T follicular helper cell (primary cell): ENCODE data around the gene UMAD1.

Experiments
- DNase-seq: peaks from one replicate; pipeline ENCODE4 v3.0.0-alpha.2; 2020; ENCODE audit warnings: low read depth

The UMAD1 gene

GRCh38 chr7:7688956-7689355 lies 48.4 kb downstream of the UMAD1 start:
- DNase-seq: no peak

DNA sequence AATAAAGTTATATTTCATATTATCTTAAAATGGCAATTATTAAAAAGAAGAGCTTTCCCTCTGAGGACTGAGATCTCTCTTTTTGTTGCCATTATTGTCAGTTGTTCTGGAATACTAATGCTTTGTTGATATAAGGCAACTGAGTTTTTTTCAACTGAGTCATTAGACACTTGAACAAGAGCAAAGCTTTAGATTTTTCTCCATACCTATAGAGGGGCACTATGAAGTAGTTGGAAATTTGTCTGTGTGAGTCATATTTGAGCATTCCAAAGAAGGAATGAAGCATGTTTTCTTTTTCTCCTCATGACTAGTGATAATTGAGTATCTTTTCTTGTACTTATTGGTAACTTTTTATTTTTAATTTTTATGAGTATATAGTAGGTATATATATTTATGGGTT lies 53.3 kb downstream of the UMAD1 start:
- DNase-seq: no peak

GRCh38 chr7:7694542-7694941 lies 54.0 kb downstream of the UMAD1 start:
- no peak for DNase-seq

DNA sequence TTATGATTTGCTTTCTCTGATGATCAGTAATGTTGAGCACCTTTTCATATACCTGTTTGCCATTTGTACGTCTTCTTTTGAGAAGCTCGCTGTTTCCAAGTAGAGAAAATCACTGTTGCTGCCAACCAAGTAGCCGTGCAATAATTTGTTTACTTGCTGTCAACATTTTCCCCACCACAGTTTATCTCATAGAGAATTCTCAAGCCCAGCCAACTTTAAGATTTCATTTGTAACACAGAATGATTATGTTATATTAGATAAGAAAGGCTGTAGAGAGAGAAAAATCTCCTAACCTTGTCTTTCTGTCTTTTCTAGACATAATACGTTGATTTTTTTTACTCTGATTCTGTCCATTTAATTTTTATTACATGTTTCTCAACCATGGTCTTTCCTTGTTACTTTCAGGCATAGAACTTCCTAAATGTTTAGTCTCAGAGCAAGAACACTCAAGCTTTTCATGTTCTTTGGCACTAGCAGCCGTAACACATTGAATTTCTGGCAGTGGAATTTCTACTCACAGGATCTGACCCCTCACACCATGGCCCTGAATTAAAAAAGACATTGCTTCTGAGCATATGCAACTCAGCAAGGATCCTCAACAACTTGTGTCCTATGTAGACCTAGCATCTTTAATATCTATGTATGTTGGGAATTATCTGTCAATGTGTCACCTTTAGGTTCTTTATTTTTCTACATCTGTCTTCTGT lies 54.7 kb downstream of the UMAD1 start:
- DNase-seq: no peak

GRCh38 chr7:7696458-7697119 lies 56.0 kb downstream of the UMAD1 start:
- DNase-seq: no peak

DNA sequence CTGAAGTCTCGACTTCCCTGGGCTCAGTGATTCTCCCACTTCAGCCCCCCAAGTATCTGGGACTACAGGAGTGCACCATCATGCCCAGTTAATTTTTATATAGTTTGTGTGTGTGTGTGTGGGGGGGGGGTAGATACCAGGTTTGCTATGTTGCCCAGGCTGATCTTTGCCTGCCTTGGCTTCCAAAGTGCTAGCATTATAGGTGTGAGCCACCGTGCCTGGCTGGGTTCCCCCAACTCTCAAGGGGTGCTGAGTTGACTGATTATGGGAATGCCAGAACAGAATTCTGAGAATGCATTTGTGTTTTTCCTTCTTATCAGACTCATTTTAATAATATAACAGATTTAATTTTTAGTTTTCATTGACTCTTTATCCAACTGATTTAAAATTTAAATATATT lies 58.4 kb downstream of the UMAD1 start:
- no peak for DNase-seq

DNA sequence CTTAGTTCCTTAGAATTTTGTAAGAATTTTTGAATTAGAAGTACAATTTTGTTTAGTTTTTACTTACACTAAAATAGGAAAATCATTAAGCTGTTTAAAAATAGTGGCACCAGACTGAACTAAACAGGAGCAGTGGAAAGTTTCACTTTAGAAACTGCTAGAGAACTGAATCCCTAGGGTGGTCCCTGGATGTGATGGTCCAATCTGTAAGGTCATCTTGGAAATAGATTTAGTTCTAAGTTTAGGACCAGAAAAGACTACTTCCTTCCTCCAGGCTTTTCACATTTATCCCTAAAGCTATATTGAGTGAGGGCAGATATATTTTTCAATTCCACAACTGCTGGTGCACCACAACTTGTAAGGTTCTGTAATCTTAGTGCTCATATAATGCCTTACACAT lies 58.8 kb downstream of the UMAD1 start:
- DNase-seq: no peak

DNA sequence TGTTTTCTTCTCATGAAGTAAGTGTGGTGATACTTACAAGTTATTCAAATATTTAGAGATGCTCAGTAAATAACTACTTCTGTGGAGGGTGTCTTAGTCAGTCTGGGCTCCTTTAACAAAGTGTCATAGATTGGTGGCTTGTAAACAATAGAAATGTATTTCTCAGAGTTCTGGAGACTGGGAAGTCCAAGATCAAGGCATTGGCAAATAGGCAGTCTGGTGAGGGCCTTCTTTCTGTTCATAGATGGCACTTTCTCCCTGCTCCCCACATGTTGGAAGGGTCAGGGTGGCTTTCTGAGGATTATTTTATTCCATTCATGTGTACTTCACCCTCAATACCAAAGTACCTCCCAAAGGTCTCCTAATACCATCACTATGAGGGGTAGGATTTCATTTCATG lies 59.4 kb downstream of the UMAD1 start:
- no peak for DNase-seq

DNA sequence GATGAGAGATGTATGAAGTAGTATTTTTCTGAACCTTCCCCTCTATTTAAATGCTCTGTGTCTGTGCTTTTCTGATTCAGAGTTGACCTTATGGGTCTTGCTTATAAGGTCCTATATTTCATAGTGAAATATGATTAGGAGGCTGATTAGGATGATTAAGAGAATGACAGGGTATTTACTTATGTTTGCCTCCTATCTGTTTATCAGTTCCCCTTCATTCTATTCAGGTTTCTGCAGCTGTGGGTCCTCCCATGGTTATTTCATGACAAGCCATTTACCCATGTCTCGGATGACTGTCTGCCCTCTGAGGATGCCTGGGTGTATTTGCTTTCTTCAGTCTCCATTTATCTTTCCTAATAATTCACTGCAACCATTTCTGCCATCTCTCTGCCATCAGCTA lies 61.0 kb downstream of the UMAD1 start:
- no peak for DNase-seq

GRCh38 chr7:7702826-7703225 lies 62.3 kb downstream of the UMAD1 start:
- DNase-seq: no peak

GRCh38 chr7:7703427-7703826 lies 62.9 kb downstream of the UMAD1 start:
- DNase-seq: no peak

DNA sequence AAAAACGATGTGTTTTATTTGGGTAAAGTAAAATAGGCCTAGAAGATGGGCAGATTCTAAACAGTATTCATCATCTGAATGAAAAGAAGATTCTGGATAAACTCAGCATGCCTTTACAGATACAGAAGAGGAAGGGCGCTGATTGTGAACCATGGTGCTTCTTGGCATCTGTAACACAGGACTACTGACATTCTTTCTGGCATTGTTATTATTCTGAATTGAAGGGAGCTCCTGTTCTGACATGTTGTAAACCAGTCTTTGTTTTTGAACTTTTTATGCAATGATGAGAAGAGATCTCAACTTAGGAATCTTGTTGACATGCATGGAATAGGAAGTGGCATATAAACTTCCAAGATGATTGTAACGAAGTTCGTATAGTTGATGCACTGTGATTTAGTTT lies 64.3 kb downstream of the UMAD1 start:
- DNase-seq: no peak

GRCh38 chr7:7705318-7705717 lies 64.8 kb downstream of the UMAD1 start:
- no peak for DNase-seq

DNA sequence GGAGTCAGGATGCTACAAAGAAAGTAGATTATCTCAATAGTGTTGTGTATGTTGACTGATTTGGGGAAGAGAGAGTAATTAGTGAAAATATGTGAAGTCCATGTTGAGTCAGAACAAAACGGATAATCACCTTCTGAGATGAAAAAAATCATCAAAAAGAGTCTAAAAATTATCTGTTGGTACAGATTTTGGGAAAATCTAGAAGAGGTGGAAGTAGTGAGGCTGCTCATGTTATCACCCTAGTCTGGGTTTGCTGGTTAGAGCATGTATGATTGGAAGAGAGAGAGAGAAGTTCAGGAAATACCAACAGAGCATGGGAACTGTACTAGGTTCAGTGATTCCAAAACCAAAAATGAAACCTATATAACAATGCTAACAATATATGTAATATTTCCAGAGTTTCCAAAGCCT lies 65.6 kb downstream of the UMAD1 start:
- no peak for DNase-seq

DNA sequence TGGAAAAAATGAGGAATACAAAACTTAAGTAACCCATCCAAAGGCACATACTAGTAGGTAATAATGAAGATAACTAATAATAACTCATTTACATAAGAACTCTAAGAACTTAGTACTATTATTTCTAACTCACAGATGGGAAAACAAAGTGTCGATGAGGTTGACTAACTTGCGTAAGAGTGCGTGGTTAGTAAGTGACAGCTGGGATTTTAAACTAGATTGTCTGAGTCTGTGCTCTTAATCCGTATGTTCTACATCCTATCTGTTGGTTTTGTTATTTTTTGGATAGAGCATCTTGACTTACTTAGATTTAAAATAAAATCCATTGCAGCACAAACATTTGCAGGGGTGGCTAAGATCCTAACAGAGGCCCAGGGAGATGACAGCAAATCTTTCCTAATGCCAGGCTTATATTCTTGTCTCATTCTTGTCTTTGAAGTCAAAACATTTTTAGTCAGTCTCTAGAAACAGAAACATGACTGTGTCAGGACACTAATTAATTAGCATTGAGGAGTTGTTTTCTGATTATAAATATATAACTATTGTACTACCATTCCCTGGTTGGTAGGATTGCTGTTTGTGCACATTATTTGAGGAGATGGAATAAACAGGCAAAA lies 66.1 kb downstream of the UMAD1 start:
- DNase-seq: no peak

GRCh38 chr7:7707246-7707645 lies 66.7 kb downstream of the UMAD1 start:
- no peak for DNase-seq

- no peak for DNase-seq
Observed at GRCh38 chr7:7707806-7708205, 67.3 kb downstream of the UMAD1 start.

DNA sequence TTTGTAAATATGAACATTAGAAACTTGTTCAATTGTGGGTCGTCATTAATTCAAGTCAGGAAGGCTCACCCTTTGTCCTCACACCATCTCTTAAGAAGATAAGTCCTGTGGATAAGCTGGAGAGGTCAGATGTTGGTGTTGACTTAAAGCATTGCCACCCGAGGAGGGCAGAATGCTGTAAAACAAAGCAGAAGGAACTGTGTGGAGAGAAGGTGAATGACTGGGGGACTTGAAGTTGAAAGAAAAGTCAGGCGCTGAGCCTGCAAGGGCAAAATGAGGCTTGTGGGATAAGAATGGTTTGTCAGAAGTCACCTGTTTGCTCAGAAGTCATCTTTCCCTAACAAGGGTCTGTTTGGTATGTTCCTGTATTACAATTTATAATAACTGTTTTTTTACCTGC lies 68.7 kb downstream of the UMAD1 start:
- DNase-seq: no peak

GRCh38 chr7:7710469-7710868 lies 69.9 kb downstream of the UMAD1 start:
- DNase-seq: no peak

GRCh38 chr7:7713730-7714129 lies 73.2 kb downstream of the UMAD1 start:
- DNase-seq: no peak

DNA sequence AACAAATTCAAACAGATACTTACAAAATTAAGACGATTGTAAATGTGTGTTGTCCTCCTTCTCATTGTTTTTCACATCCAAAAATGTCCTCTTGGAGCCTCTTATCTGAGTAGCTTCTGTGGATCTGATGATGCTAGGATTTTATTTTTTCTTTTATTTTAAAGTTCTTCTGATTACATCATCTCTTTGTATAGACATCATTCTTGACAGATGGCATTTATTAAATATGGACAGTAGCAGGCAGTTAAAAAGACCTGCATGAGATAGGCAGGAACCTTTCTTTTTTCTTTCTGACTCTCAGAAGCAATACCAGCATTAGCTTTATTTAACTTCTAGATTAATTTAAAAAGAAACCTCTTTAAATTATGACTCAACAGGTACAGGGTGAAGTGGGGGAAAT lies 77.9 kb downstream of the UMAD1 start, which contains the start of gene RPA3:
TSS of gene RPA3 (minus strand) at position 116 of the 400 bp plus-strand sequence. CDS start 78,189 bp downstream, outside the sequence.
- DNase-seq: no peak

DNA sequence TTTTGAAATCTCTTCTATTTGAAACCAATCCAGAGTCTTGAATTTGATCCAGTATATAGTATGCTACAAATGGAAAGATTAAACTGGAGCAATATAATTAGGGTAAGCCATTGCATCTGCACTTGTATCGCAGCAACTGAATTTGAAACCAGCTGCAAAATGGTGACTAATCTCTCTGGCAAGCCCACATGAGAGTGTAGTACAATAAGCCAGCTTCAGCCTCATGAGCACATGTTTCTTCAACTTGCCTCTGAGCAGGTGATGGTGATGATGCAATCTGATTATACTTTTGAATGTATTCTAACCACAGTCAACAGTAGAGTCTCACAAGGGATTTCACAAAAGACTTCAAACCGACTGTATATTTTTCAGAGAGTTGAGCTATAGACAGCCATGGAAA lies 78.7 kb downstream of the UMAD1 start:
- no peak for DNase-seq

GRCh38 chr7:7720193-7720592 lies 79.6 kb downstream of the UMAD1 start:
- no peak for DNase-seq
